GM12891 (cell line): Measurements from ENCODE around the gene RFLNA. TPM values are rescaled to one million over a fixed set of nuclear protein-coding genes. Genes with fewer than 3 reads are reported as not detected.

Experiments
- DNase-seq: peaks from one replicate; pipeline ENCODE4 v3.0.0; 2011; ENCODE audit warnings: low spot score; ENCODE audit not compliant: insufficient read length
- FAIRE-seq: peaks from 2 replicates; lab custom pipeline; 2011; peaks lifted over from hg19 to GRCh38; lab: Jason Lieb, UNC
- PAX5 ChIP-seq: IDR thresholded peaks from 2 replicates; pipeline ENCODE4 v1.6.1; 2011; ENCODE audit warnings: low read length, moderate library complexity, mild to moderate bottlenecking; ENCODE audit not compliant: insufficient read depth, severe bottlenecking
- POLR2A ChIP-seq: IDR thresholded peaks from 2 replicates; pipeline ENCODE4 v1.6.1; 2011; ENCODE audit warnings: low read depth, low read length, control low read depth
- POLR2AphosphoS5 ChIP-seq: IDR thresholded peaks from 2 replicates; pipeline ENCODE4 v1.6.1; 2011; ENCODE audit warnings: low read depth, low read length, control low read depth
- POU2F2 ChIP-seq: IDR thresholded peaks from 2 replicates; pipeline ENCODE4 v1.6.1; 2011; ENCODE audit warnings: low read depth, mild to moderate bottlenecking, control low read depth, low read length, moderate library complexity
- SPI1 ChIP-seq: IDR thresholded peaks from 2 replicates; pipeline ENCODE4 v1.6.1; 2011; ENCODE audit warnings: low read depth, low read length, control low read depth
- TAF1 ChIP-seq: IDR thresholded peaks from 2 replicates; pipeline ENCODE4 v1.6.1; 2011; ENCODE audit warnings: low read depth, low read length, control low read depth
- polyA plus RNA-seq: library from polyadenylated mRNA; unstranded; fragments of >200 nt; gene quantifications from one replicate; pipeline ENCODE4 v1.2.1, GENCODE V29; 2012; ENCODE audit warnings: low read depth, missing spikeins, inconsistent platforms; ENCODE audit not compliant: missing spikeins

Gene RFLNA
- not detected for polyA plus RNA-seq

DNA sequence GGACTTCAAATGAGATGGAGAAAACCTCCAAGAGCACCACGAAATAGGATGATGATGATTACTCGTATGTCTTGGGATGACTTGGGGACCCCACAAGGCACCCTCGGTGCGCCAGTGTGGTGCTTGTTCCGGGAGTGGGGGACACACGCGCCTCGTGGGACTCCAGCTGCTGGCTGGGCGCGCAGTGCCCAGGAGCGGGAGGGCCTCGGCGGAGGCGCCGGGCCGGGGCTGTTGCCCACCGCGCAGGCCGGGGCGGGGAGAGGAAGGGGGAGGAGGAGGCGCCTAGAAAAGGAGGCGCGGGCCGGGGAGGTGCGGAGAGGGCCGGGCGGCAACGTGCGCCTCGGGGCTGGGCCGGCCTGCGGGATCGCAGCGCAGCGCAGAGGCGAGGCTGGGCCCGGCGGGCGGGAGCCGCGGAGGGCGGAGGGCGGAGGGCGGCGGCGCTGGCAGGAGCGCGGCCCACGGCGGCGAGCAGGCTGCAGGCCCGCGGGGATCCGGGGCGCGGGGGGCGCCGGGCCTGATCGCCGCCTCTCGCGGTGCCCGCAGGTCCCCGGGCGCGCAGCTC is at the start of gene RFLNA:
TSS of gene RFLNA (plus strand) at position 314 of the 562 bp plus-strand sequence. CDS start 337 bp downstream, outside the sequence.
- FAIRE-seq (no peak), DNase-seq (no peak)
- TF ChIP-seq POLR2A, result no peak
- TF ChIP-seq SPI1, result no peak
- no peak for TF ChIP-seq POU2F2
- no peak for TF ChIP-seq TAF1
- TF ChIP-seq PAX5, result no peak
- TF ChIP-seq POLR2AphosphoS5, result no peak

- no peak for DNase-seq
- no peak for FAIRE-seq
- TF ChIP-seq PAX5 (no peak), POU2F2 (no peak), SPI1 (no peak), TAF1 (no peak), POLR2AphosphoS5 (no peak)
Measured at GRCh38 chr12:124247331-124247730, 47.6 kb upstream of the RFLNA start.

DNA sequence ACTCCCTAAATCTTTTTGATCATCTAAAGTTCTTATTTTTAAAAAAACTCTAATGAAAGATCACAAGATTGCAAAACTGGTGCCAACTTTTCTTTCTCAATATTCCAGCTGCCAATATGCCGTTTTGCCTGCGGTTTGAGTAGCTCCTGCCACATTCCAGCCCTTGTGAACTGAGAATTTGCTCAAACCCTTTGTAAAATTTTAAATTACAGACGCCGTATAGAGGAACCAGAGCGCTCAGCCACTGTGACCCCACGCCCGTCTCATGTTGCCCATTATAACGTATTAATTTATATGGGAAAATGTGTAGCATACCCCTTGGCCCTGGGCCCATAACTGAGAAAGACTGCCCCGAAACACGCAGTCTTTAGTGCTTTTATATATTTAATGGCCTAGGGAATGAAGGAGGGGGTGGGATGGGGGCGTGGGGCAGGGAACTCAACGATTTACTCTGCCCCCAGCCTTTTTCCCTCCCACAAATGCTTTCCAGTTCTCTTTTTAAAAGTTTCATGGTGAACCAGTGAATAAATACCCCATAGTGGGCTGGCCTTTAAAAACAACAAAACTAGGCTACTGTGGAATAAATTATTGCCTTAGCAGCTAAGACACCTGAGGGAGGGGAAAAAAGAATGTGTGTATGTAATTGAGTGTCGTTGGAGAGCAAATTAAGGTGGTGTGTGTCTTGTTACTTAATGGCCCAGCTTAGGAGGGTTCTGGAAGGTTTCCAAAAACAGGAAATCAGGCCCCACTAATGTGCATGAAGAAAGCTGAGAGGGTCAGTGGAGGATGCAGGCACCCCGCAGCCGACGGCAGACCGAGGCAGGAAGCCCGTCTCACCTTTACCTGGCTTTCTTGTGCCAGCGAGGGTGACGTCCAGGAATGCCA is 45.7 kb upstream of the RFLNA start:
- FAIRE-seq (no peak), DNase-seq (no peak)
- TF ChIP-seq POLR2A, result no peak
- TF ChIP-seq TAF1, result no peak
- no peak for TF ChIP-seq POU2F2
- TF ChIP-seq PAX5, result no peak
- TF ChIP-seq SPI1, result no peak
- no peak for TF ChIP-seq POLR2AphosphoS5

DNA sequence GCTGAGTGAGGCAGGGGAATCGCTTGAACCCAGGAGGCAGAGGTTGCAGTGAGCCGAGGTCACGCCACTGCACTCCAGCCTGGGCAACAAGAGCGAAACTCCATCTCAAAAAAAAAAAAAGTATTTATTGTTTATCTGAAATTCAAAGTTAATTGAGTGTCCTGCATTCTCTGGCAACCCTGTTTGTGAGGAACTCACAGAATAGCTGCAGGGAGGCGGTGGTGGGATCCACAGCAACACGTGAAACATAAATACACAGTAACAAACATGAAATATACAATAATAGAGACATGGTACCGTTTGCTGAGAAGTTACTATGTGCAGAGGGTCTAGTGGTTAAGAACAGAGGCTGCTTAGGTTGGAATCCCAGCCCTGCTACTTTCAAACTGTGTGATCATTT is 43.7 kb upstream of the RFLNA start:
- TF ChIP-seq POU2F2 (no peak), TAF1 (no peak), SPI1 (no peak), POLR2A (no peak), POLR2AphosphoS5 (no peak), PAX5 (no peak)
- DNase-seq, result no peak
- FAIRE-seq, result no peak

DNA sequence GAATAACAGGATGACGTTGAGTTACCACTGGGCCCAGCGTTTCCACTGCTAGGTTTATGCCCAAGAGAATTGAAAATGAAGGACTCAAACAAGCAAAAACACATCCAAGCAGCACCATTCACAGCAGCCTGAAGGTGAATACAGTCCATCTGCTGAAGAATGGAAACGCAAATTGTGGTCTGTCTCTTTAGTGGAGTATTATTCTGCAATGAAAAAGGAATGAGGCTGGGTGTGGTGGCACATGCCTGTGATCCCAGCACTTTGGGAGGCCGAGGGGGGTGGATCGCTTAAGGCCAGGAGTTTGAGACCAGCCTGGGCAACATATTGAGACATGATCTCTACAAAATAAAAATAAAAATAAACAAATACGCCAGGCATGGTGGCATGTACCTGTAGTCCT is 41.9 kb upstream of the RFLNA start:
- TF ChIP-seq POLR2AphosphoS5 (no peak), TAF1 (no peak), POLR2A (no peak), PAX5 (no peak), POU2F2 (no peak), SPI1 (no peak)
- FAIRE-seq, result no peak
- DNase-seq, result no peak

- no peak for FAIRE-seq
- no peak for DNase-seq
- no peak for TF ChIP-seq POU2F2
- no peak for TF ChIP-seq POLR2A
- no peak for TF ChIP-seq TAF1
- TF ChIP-seq SPI1, result no peak
- TF ChIP-seq PAX5, result no peak
- no peak for TF ChIP-seq POLR2AphosphoS5
Measured at GRCh38 chr12:124254126-124254525, 40.8 kb upstream of the RFLNA start.

DNA sequence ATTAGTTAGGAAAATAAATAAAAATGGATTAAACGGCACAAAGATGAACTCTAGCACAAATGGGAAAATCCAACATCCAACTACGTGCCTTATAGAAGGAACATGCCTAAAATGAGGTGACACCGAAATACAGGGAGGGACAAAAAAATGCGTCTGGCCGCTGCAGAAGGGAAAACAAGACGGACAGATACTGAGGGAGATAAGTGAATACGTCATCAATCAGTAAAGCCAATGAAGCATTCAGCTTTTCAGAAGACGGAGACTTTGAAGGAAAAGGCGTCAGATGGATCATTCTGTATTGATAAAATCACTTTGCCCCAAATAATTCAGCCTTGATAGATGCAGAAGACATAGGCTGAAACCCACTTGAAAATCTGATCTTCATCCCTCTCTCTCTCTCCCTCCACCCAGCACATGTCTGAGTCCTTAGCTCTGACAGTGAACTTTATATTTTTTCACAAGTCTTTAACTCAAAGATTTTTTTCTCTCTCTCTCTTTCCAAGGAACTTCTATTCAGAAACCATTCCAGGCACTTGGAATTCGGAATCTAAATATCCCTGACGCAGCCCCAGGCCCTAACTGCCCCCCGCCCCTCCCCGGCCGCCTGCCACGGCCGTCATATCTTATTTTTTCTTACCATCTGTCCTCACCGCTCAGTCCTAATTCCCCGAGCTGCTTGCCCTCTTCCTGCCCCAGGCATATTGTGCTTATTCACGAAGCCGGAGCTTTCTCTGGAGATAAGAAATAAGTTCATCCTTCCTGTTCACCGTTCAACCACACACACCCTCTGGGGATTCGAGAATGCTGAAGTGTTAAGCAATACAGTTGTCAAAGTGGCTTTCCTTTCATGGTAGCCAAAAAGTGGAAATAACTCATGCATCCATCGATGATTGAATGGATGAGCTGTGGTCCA is 35.5 kb upstream of the RFLNA start:
- DNase-seq (no peak), FAIRE-seq (no peak)
- TF ChIP-seq POLR2AphosphoS5 (no peak), POLR2A (no peak), POU2F2 (no peak), SPI1 (no peak), TAF1 (no peak), PAX5 (no peak)

DNA sequence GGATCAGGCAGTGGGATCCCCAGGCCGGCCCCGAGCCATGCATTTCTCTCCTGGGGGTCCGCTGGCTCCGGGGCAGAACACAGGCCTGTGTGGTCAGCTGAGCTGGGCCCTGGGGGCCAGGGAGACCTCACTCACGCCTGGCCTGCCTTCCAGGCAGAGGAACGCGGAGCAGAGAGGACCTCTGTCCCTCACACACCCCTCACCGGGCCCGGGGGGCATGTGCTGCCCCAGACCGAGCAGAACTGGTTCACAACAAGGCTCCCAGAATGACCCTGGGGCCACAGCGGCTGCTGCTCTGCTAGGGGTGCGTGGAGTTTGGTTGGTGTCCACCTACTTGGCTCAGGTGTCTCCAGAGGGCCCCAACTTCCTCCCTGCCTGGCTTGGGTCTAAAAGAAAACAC is 33.0 kb upstream of the RFLNA start:
- TF ChIP-seq POLR2AphosphoS5 (no peak), POLR2A (no peak), SPI1 (no peak), PAX5 (no peak), POU2F2 (no peak), TAF1 (no peak)
- FAIRE-seq, result no peak

More for the DNA sequence above, 33.0 kb upstream of the RFLNA start:
- DNase-seq, result no peak
